H9 (cell line): ENCODE results near the gene RRAD. TPM values are rescaled to one million over a fixed set of nuclear protein-coding genes. Genes with fewer than 3 reads are reported as not detected.

ENCODE experiments used
- DNase-seq: peaks from one replicate; pipeline ENCODE4 v3.0.0-alpha.2; 2017
- H2AFZ ChIP-seq: one replicate; pipeline ENCODE4 v1.6.1; 2013; ENCODE audit warnings: mild to moderate bottlenecking, low read length, control low read depth, moderate library complexity
- H2AK5ac ChIP-seq: 2 replicates; pipeline ENCODE4 v1.6.1; 2013; ENCODE audit warnings: low read length, control low read depth, mixed read lengths; ENCODE audit not compliant: insufficient read length
- H2BK120ac ChIP-seq: one replicate; pipeline ENCODE4 v1.6.1; 2013; ENCODE audit warnings: low read depth, mild to moderate bottlenecking, low read length, control low read depth, inconsistent platforms; ENCODE audit not compliant: poor library complexity, severe bottlenecking
- H2BK12ac ChIP-seq: 2 replicates; pipeline ENCODE4 v1.6.1; 2013; ENCODE audit warnings: low read length, control low read depth, mixed read lengths, low read depth; ENCODE audit not compliant: insufficient read length
- H2BK15ac ChIP-seq: 2 replicates; pipeline ENCODE4 v1.6.1; 2013; ENCODE audit warnings: low read depth, low read length, control low read depth
- H2BK20ac ChIP-seq: one replicate; pipeline ENCODE4 v1.6.1; 2013; ENCODE audit warnings: low read depth, mild to moderate bottlenecking, low read length, control low read depth, inconsistent platforms; ENCODE audit not compliant: poor library complexity, severe bottlenecking
- H2BK5ac ChIP-seq: 2 replicates; pipeline ENCODE4 v1.6.1; 2013; ENCODE audit warnings: low read length, control low read depth, mixed read lengths; ENCODE audit not compliant: insufficient read length
- H3K14ac ChIP-seq: 2 replicates; pipeline ENCODE4 v1.6.1; 2013; ENCODE audit warnings: low read length, control low read depth; ENCODE audit not compliant: insufficient read depth
- H3K18ac ChIP-seq: 2 replicates; pipeline ENCODE4 v1.6.1; 2013; ENCODE audit warnings: low read depth, mild to moderate bottlenecking, mixed read lengths, low read length, control low read depth; ENCODE audit not compliant: insufficient read length
- H3K23ac ChIP-seq: 2 replicates; pipeline ENCODE4 v1.6.1; 2013; ENCODE audit warnings: low read length, control low read depth, mixed read lengths, low read depth; ENCODE audit not compliant: insufficient read length
- H3K23me2 ChIP-seq: 2 replicates; pipeline ENCODE4 v1.6.1; 2013; ENCODE audit warnings: low read depth, mild to moderate bottlenecking, mixed read lengths, low read length, control low read depth; ENCODE audit not compliant: insufficient read length, poor library complexity, severe bottlenecking
- H3K27ac ChIP-seq: 2 replicates; pipeline ENCODE4 v1.5.1; 2013; ENCODE audit warnings: low read length, control low read depth, mixed read lengths, low read depth; ENCODE audit not compliant: insufficient read length
- H3K27me3 ChIP-seq: 2 replicates; pipeline ENCODE4 v1.6.1; 2013; ENCODE audit warnings: low read length, control low read depth, inconsistent platforms; ENCODE audit not compliant: insufficient read depth
- H3K4ac ChIP-seq: 2 replicates; pipeline ENCODE4 v1.6.1; 2013; ENCODE audit warnings: low read depth, mild to moderate bottlenecking, control low read depth, inconsistent platforms, low read length, moderate library complexity
- H3K4me1 ChIP-seq: 2 replicates; pipeline ENCODE4 v1.6.1; 2013; ENCODE audit warnings: low read length, control low read depth, inconsistent platforms; ENCODE audit not compliant: insufficient read depth
- H3K4me2 ChIP-seq: 2 replicates; pipeline ENCODE4 v1.6.1; 2013; ENCODE audit warnings: low read length, control low read depth, mixed read lengths; ENCODE audit not compliant: insufficient read length, insufficient read depth
- H3K56ac ChIP-seq: 2 replicates; pipeline ENCODE4 v1.6.1; 2013; ENCODE audit warnings: low read depth, mild to moderate bottlenecking, mixed read lengths, low read length, control low read depth; ENCODE audit not compliant: insufficient read length
- H3K79me1 ChIP-seq: 2 replicates; pipeline ENCODE4 v1.6.1; 2013; ENCODE audit warnings: low read depth, mild to moderate bottlenecking, moderate library complexity, low read length, control low read depth, inconsistent platforms; ENCODE audit not compliant: insufficient read depth, poor library complexity, severe bottlenecking
- H3K79me2 ChIP-seq: 2 replicates; pipeline ENCODE4 v1.6.1; 2013; ENCODE audit warnings: low read length, control low read depth, inconsistent platforms; ENCODE audit not compliant: insufficient read depth
- H3K9ac ChIP-seq: 2 replicates; pipeline ENCODE4 v1.6.1; 2013; ENCODE audit warnings: low read length, control low read depth, mixed read lengths; ENCODE audit not compliant: insufficient read length; ENCODE audit errors: extremely low read depth
- H3K9me3 ChIP-seq: one replicate; pipeline ENCODE4 v1.6.1; 2013; ENCODE audit warnings: low read depth, low read length, inconsistent platforms; ENCODE audit not compliant: control insufficient read depth
- H3T11ph ChIP-seq: one replicate; pipeline ENCODE4 v1.6.1; 2013; ENCODE audit warnings: mild to moderate bottlenecking, low read length, control low read depth, inconsistent platforms
- H4K20me1 ChIP-seq: one replicate; pipeline ENCODE4 v1.6.1; 2013; ENCODE audit not compliant: control insufficient read depth, insufficient read length, insufficient read depth
- H4K5ac ChIP-seq: 2 replicates; pipeline ENCODE4 v1.6.1; 2013; ENCODE audit warnings: low read depth, mild to moderate bottlenecking, mixed read lengths, low read length, control low read depth; ENCODE audit not compliant: insufficient read length
- H4K8ac ChIP-seq: replicated peaks from 2 replicates; pipeline ENCODE4 v1.6.1; 2013; ENCODE audit warnings: low read length, control low read depth, mixed read lengths, low read depth; ENCODE audit not compliant: insufficient read length
- H4K91ac ChIP-seq: 2 replicates; pipeline ENCODE4 v1.6.1; 2013; ENCODE audit warnings: low read depth, mild to moderate bottlenecking, moderate library complexity, mixed read lengths, low read length, control low read depth; ENCODE audit not compliant: insufficient read length
- H3K27ac Mint-ChIP-seq, 3 experiments: 2 replicates in 2 of 3; 3 replicates in 1 of 3; pipeline ENCODE4 v1.8.0; 2020 to 2021; ENCODE audit warnings: mixed read lengths in 3 of 3, mild to moderate bottlenecking in 1 of 3, moderate library complexity in 1 of 3
- H3K27me3 Mint-ChIP-seq: 2 replicates; pipeline ENCODE4 v1.8.0; 2021; ENCODE audit warnings: low read depth, mild to moderate bottlenecking, moderate library complexity, mixed read lengths
- H3K36me3 Mint-ChIP-seq, 3 experiments: 2 replicates in 2 of 3; 3 replicates in 1 of 3; pipeline ENCODE4 v1.8.0; 2020 to 2021; ENCODE audit warnings: low read depth in 3 of 3, mixed read lengths in 3 of 3; ENCODE audit not compliant: insufficient read depth in 1 of 3
- H3K4me1 Mint-ChIP-seq, 2 experiments: 2 replicates each; pipeline ENCODE4 v1.8.0; 2020; ENCODE audit warnings: mixed read lengths in 2 of 2
- H3K4me3 Mint-ChIP-seq, 2 experiments: 2 replicates in 1 of 2; 3 replicates in 1 of 2; pipeline ENCODE4 v1.8.0; 2020 to 2021; ENCODE audit warnings: mild to moderate bottlenecking in 2 of 2, mixed read lengths in 2 of 2, moderate library complexity in 1 of 2
- H3K9me3 Mint-ChIP-seq, 2 experiments: 2 replicates in 1 of 2; 3 replicates in 1 of 2; pipeline ENCODE4 v1.8.0; 2020; ENCODE audit warnings: mild to moderate bottlenecking in 2 of 2, mixed read lengths in 2 of 2, moderate library complexity in 1 of 2
- CTCF ChIP-seq: fragments of 200-600 bp; sonication (generic); conservative IDR thresholded peaks from 3 replicates; pipeline ENCODE4 v1.8.0; 2021; ENCODE audit warnings: antibody characterized with exemption, mild to moderate bottlenecking
- WGBS: extraction: QIAGEN DNeasy Blood & Tissue Kit; methylation state at CpG from one replicate; pipeline ENCODE4 v1.1.7; 2013; ENCODE audit warnings: missing lambda C conversion rate, low lambda C conversion rate, mixed read lengths; ENCODE audit not compliant: insufficient read length; ENCODE audit errors: extremely low coverage; 5-methylcytosine and 5-hydroxymethylcytosine counted together
- total RNA-seq: library from RNA; stranded (reverse); gene quantifications from 2 replicates; pipeline ENCODE4 v1.2.1, GENCODE V29; 2021

RRAD gene
- total RNA-seq, 1 experiment from 2014 or later, result 0.72 TPM

- H3K36me3 Mint-ChIP-seq, result peaks cover 0 to 12% (median 8%) of the 10 kb centered on the region in 3 experiments; a peak in 5 of 7 replicates
- no peak overlapping the region for H4K8ac ChIP-seq
- no peaks in the 10 kb centered on the region for H3K23me2 ChIP-seq
- WGBS, result no CpG with 5 or more reads among the region's 44 CpGs
- no peak overlapping the region for H2BK12ac ChIP-seq
- H2BK15ac ChIP-seq, result no peak overlapping the region
- H4K91ac ChIP-seq, result no peak overlapping the region
- H3K27me3 ChIP-seq, result peaks cover 14% of the 10 kb centered on the region; the same call in 1 of the 2 replicates
- H3K79me1 ChIP-seq, result no peaks in the 10 kb centered on the region
- no peak overlapping the region for H3K4me3 Mint-ChIP-seq
- H2BK20ac ChIP-seq, result no peak overlapping the region
- H2AFZ ChIP-seq, result no peak overlapping the region
- H3T11ph ChIP-seq, result no peak overlapping the region
- no peak overlapping the region for H3K27ac Mint-ChIP-seq
- H3K23ac ChIP-seq, result no peak overlapping the region
- no peak overlapping the region for H2BK5ac ChIP-seq
- H4K20me1 ChIP-seq, result no peaks in the 10 kb centered on the region
- H3K9me3 Mint-ChIP-seq, result peaks cover 6 to 8% of the 10 kb centered on the region in 2 experiments; a peak in 3 of 5 replicates
- no peaks in the 10 kb centered on the region for H3K79me2 ChIP-seq
- no peak overlapping the region for H4K5ac ChIP-seq
- no peak overlapping the region for H3K56ac ChIP-seq
- no peak overlapping the region for H3K9ac ChIP-seq
- no peak overlapping the region for H3K27ac ChIP-seq
- H3K14ac ChIP-seq, result no peak overlapping the region
- H3K4ac ChIP-seq, result no peak overlapping the region
- no peak overlapping the region for H3K18ac ChIP-seq
- peaks cover 5% of the 10 kb centered on the region for H3K27me3 Mint-ChIP-seq
- TF ChIP-seq CTCF, result no peak
- H3K4me1 Mint-ChIP-seq, result peaks cover 7 to 10% of the 10 kb centered on the region in 2 experiments
- no peak overlapping the region for H2AK5ac ChIP-seq
- H3K9me3 ChIP-seq, result no peaks in the 10 kb centered on the region
- no peak for DNase-seq
- H2BK120ac ChIP-seq, result no peak overlapping the region
- peak overlapping the region; percentile 21 for H3K4me2 ChIP-seq
- no peaks in the 10 kb centered on the region for H3K4me1 ChIP-seq
Observed at GRCh38 chr16:66948134-66948836, 22.9 kb upstream of the RRAD start.
